GM12878 (cell line): ENCODE results near the gene MIEN1. TPM values are rescaled to one million over a fixed set of nuclear protein-coding genes. Genes with fewer than 3 reads are reported as not detected.

Experiments
- ATAC-seq: fragments of 200-7000 bp; cut with Tn5 transposase; 3 replicates; pipeline ENCODE4 v1.9.1; 2020; ENCODE audit warnings: mild to moderate bottlenecking, moderate library complexity
- BruUV-seq: library from RNA; stranded (reverse); fragments of 400-500 nt; replicated peaks from 2 replicates; lab custom pipeline; 2021; lab: Mats Ljungman, UMichigan
- CTCF ChIA-PET: fragments of 300-600 bp; sonication (Branson Sonifier 250); formaldehyde crosslinking; extraction: SDS; loops from one replicate; lab custom pipeline; 2021; ENCODE audit warnings: inconsistent platforms; lab: Yijun Ruan, JAX
- POLR2A ChIA-PET: fragments of 350-600 bp; formaldehyde crosslinking; extraction: SDS; loops from one replicate; lab custom pipeline; 2021; ENCODE audit warnings: inconsistent platforms; lab: Charles Lee
- RAD21 ChIA-PET: fragments of 300-600 bp; sonication (Branson Sonifier 250); formaldehyde crosslinking; loops from one replicate; lab custom pipeline; 2023; ENCODE audit warnings: antibody characterized with exemption; ENCODE audit not compliant: unreplicated experiment; lab: Charles Lee
- SMC1A ChIA-PET: fragments of 300-600 bp; sonication (Branson Sonifier 250); formaldehyde crosslinking; loops from one replicate; lab custom pipeline; 2023; ENCODE audit not compliant: unreplicated experiment, uncharacterized antibody; lab: Charles Lee
- DNase-seq: peaks from one replicate; pipeline ENCODE4 v3.0.0-alpha.2; 2011; ENCODE audit warnings: low read depth, low spot score
- FAIRE-seq: peaks from 3 replicates; lab custom pipeline; 2011; peaks lifted over from hg19 to GRCh38; lab: Jason Lieb, UNC
- H2AFZ ChIP-seq: 2 replicates; pipeline ENCODE4 v1.6.0; 2011; ENCODE audit warnings: low read depth, low read length, control low read depth; ENCODE audit not compliant: control insufficient read depth
- H3K27ac ChIP-seq: 2 replicates; pipeline ENCODE4 v1.5.1; 2011; ENCODE audit warnings: control low read depth; ENCODE audit not compliant: control insufficient read depth, insufficient read depth
- H3K27me3 ChIP-seq, 2 experiments: replicated peaks in 1 of 2; 2 replicates each; pipeline versions ENCODE4 v1.6.0 to v1.6.1; 2011; ENCODE audit warnings: low read length in 1 of 2; ENCODE audit not compliant: control insufficient read depth in 2 of 2, insufficient read depth in 2 of 2
- H3K36me3 ChIP-seq, 2 experiments: 2 replicates each; pipeline ENCODE4 v1.5.1; 2011; ENCODE audit warnings: low read length in 1 of 2; ENCODE audit not compliant: control insufficient read depth in 2 of 2, insufficient read depth in 2 of 2
- H3K4me1 ChIP-seq: 2 replicates; pipeline ENCODE4 v1.6.1; 2011; ENCODE audit warnings: mild to moderate bottlenecking, low read length, moderate library complexity, mixed read lengths; ENCODE audit not compliant: control insufficient read depth, insufficient read depth
- H3K4me2 ChIP-seq: 2 replicates; pipeline ENCODE4 v1.6.0; 2011; ENCODE audit warnings: control low read depth; ENCODE audit not compliant: control insufficient read depth, insufficient read depth
- H3K4me3 ChIP-seq: fragments of 200-600 bp; sonication (generic); 2 replicates; pipeline ENCODE4 v1.5.1; 2016
- H3K79me2 ChIP-seq: 2 replicates; pipeline ENCODE4 v1.6.0; 2011; ENCODE audit warnings: low read length; ENCODE audit not compliant: control insufficient read depth, insufficient read depth
- H3K9ac ChIP-seq: 2 replicates; pipeline ENCODE4 v1.8.0; 2011; ENCODE audit warnings: low read length, control low read depth, mixed read lengths; ENCODE audit not compliant: control insufficient read depth, insufficient read depth
- H3K9me3 ChIP-seq: replicated peaks from 3 replicates; pipeline ENCODE4 v1.5.1; 2011; ENCODE audit warnings: mild to moderate bottlenecking, low read length; ENCODE audit not compliant: control insufficient read depth, insufficient read depth
- H4K20me1 ChIP-seq: 2 replicates; pipeline ENCODE4 v1.6.0; 2011; ENCODE audit not compliant: control insufficient read depth, insufficient read depth
- EP300 ChIP-seq, 2 experiments: fragments of 150-350 bp in 1 of 2; IDR thresholded peaks; 2 replicates each; pipeline ENCODE4 v1.6.1; 2011 to 2012; ENCODE audit warnings: low read depth in 2 of 2, low read length in 2 of 2, borderline replicate concordance in 1 of 2, improper control_type of control experiment in 1 of 2, inconsistent platforms in 1 of 2; ENCODE audit not compliant: control insufficient read depth in 1 of 2
- MEF2A ChIP-seq: IDR thresholded peaks from 2 replicates; pipeline ENCODE4 v1.6.1; 2011; ENCODE audit warnings: low read depth, mild to moderate bottlenecking, low read length, moderate library complexity; ENCODE audit not compliant: insufficient read depth
- NKRF ChIP-seq: fragments of 450-650 bp; conservative IDR thresholded peaks from 2 replicates; pipeline ENCODE4 v1.6.1; 2017; ENCODE audit warnings: mild to moderate bottlenecking, moderate library complexity
- WGBS: methylation state at CpG from one replicate; pipeline ENCODE4 v1.1.6; 2016; ENCODE audit warnings: low lambda C conversion rate; ENCODE audit not compliant: insufficient replicate concordance, insufficient coverage; ENCODE audit errors: missing lambda C conversion rate; 5-methylcytosine and 5-hydroxymethylcytosine counted together
- in situ Hi-C: fragments of 300-500 bp; cut with MboI; formaldehyde crosslinking; loops from 9 replicates; pipeline ENCODE4 v1.14.3; 2018; ENCODE audit warnings: mixed read lengths
- intact Hi-C: fragments of 100-400 bp; cut with micrococcal nuclease; formaldehyde crosslinking; loops from one replicate; pipeline ENCODE4 v1.14.2; 2022; ENCODE audit not compliant: unreplicated experiment
- polyA plus RNA-seq, 11 experiments: library from polyadenylated mRNA; depleted of rRNA in 4 of 11; unstranded in 6 of 11; stranded (reverse) in 5 of 11; fragments of >200 nt; fragmentation: Nextera tagmentation in 4 of 11; fragmentation: Illumina TruSeq in 1 of 11; extraction: Ambion mirVana in 4 of 11; extraction: Trizol in 1 of 11; gene quantifications; 1 replicate in 1 of 11; 2 replicates in 10 of 11; pipeline versions ENCODE4 v1.2.1 to v1.2.3, GENCODE V29; 2011 to 2016; ENCODE audit warnings: inconsistent platforms in 2 of 11, missing spikeins in 2 of 11, low read depth in 1 of 11
- total RNA-seq, 4 experiments: library from RNA; depleted of rRNA in 3 of 4; stranded (reverse); fragments of >200 nt in 3 of 4; fragmentation: Illumina TruSeq in 1 of 4; extraction: Trizol in 1 of 4; gene quantifications; 2 replicates each; pipeline versions ENCODE4 v1.2.1 to v1.2.3, GENCODE V29; 2013 to 2021

MIEN1 gene
- total and polyA plus RNA-seq, 10 of the 15 experiments (the other 5 are each of a cell fraction or from before 2014, with no cell fraction given), result 24.9 to 89.1 (median 47.7) TPM

GRCh38 chr17:39706921-39707337, 23.4 kb downstream of the MIEN1 start (continued):
- TF ChIP-seq NKRF, result no peak

GRCh38 chr17:39706383-39706782, 23.9 kb downstream of the MIEN1 start:
- H3K79me2 ChIP-seq, result no peaks in the 10 kb centered on the region
- TF ChIP-seq MEF2A (no peak), EP300 (IDR thresholded peaks at IDR 0.05; ENCODE audit: borderline replicate concordance in 1 of 2, control insufficient read depth in 1 of 2, low read depth in 2 of 2, low read length in 2 of 2) (no peak)
- SMC1A ChIA-PET, result no interaction called here
- peaks cover 0 to under 1% of the 10 kb centered on the region in 2 experiments; a peak in 3 of 4 replicates for H3K27me3 ChIP-seq
- no peak overlapping the region for H2AFZ ChIP-seq
- H3K4me1 ChIP-seq, result peaks cover 11% of the 10 kb centered on the region
- H3K36me3 ChIP-seq, result no peaks in the 10 kb centered on the region
- in situ Hi-C loops, result no loop called here
- no peak overlapping the region for H3K4me2 ChIP-seq
- 54% methylated on average over 8 of the region's 8 CpGs for WGBS
- H3K9ac ChIP-seq, result no peak overlapping the region
- H3K9me3 ChIP-seq, result no peaks in the 10 kb centered on the region
- no peak overlapping the region for H3K4me3 ChIP-seq
- intact Hi-C loops, result no loop called here
- no peak overlapping the region for H3K27ac ChIP-seq
- RAD21 ChIA-PET, result no interaction called here
- FAIRE-seq (no peak), ATAC-seq (no peak), DNase-seq (no peak)
- CTCF ChIA-PET, result no interaction called here
- H4K20me1 ChIP-seq, result no peaks in the 10 kb centered on the region
- BruUV-seq, result no TSS peak
- POLR2A ChIA-PET, result no interaction called here
